Right lobe of liver (tissue), 4 donors: ENCODE data around the gene ZBTB7B.

Experiments
- POLR2A ChIP-seq: fragments of 450-650 bp; IDR thresholded peaks from one replicate; pipeline ENCODE4 v1.6.1; 2017; ENCODE audit warnings: antibody characterized with exemption, mild to moderate bottlenecking
- TF ChIP-seq, protein P1 (sequence below), 4 donors: fragments of 200-600 bp in 3 of 4; fragments of 450-650 bp in 1 of 4; IDR thresholded peaks; one replicate each; pipeline versions ENCODE4 v1.5.1 to v1.8.0; 2016 to 2022; ENCODE audit warnings: antibody characterized with exemption in 4 of 4, mild to moderate bottlenecking in 2 of 4
- donor health status: DM: no; HTN: no; CAD: no.
- donor health status: DM: no; HTN: no; CAD: no.
- donor health status: DM: no; HTN: yes; CAD: no.

- TF ChIP-seq, protein P1, sequence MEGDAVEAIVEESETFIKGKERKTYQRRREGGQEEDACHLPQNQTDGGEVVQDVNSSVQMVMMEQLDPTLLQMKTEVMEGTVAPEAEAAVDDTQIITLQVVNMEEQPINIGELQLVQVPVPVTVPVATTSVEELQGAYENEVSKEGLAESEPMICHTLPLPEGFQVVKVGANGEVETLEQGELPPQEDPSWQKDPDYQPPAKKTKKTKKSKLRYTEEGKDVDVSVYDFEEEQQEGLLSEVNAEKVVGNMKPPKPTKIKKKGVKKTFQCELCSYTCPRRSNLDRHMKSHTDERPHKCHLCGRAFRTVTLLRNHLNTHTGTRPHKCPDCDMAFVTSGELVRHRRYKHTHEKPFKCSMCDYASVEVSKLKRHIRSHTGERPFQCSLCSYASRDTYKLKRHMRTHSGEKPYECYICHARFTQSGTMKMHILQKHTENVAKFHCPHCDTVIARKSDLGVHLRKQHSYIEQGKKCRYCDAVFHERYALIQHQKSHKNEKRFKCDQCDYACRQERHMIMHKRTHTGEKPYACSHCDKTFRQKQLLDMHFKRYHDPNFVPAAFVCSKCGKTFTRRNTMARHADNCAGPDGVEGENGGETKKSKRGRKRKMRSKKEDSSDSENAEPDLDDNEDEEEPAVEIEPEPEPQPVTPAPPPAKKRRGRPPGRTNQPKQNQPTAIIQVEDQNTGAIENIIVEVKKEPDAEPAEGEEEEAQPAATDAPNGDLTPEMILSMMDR (IDR thresholded peaks at IDR 0.05), result no peak
- no peak for TF ChIP-seq POLR2A
Measured at GRCh38 chr1:155018617-155019348, 16.2 kb downstream of the ZBTB7B start.
